ENCODE results near the gene LRP2.

Gene LRP2

GRCh38 chr2:169203952-169204351 lies 158.4 kb downstream of the LRP2 start:
- WGBS, 2 experiments (ENCODE audit: insufficient coverage in 2 of 2), result 93 to 100% methylated on average over 7 of the region's 8 CpGs
- Histone ChIP-seq H3K36me3 (ENCODE audit: control insufficient read depth, insufficient read depth, low read length) (no peaks in the 10 kb centered on the region), H3K9me3 (ENCODE audit: control insufficient read depth, low read length) (no peaks in the 10 kb centered on the region), H3K4me3 (ENCODE audit: extremely low read depth, insufficient read depth, low read length, poor library complexity, severe bottlenecking) (no peak overlapping the region), H3K27ac (ENCODE audit: low read depth, low read length, severe bottlenecking) (no peak overlapping the region), H3K4me1 (ENCODE audit: control insufficient read depth, insufficient read depth, low read length, poor library complexity, severe bottlenecking) (no peaks in the 10 kb centered on the region)

- Histone ChIP-seq H3K36me3 (ENCODE audit: control insufficient read depth, insufficient read depth, low read length) (no peaks in the 10 kb centered on the region), H3K4me3 (ENCODE audit: extremely low read depth, insufficient read depth, low read length, poor library complexity, severe bottlenecking) (no peak overlapping the region), H3K27ac (ENCODE audit: low read depth, low read length, severe bottlenecking) (no peak overlapping the region), H3K4me1 (ENCODE audit: control insufficient read depth, insufficient read depth, low read length, poor library complexity, severe bottlenecking) (no peaks in the 10 kb centered on the region), H3K9me3 (ENCODE audit: control insufficient read depth, low read length) (no peaks in the 10 kb centered on the region)
- WGBS, 2 experiments (ENCODE audit: insufficient coverage in 2 of 2), result no CpG with 5 or more reads among the region's 3 CpGs
Measured at GRCh38 chr2:169200756-169201155, 161.6 kb downstream of the LRP2 start.

- H3K4me1 ChIP-seq (ENCODE audit: control insufficient read depth, insufficient read depth, low read length, poor library complexity, severe bottlenecking), result no peaks in the 10 kb centered on the region
Measured at GRCh38 chr2:169193618-169194017, 168.7 kb downstream of the LRP2 start.

GRCh38 chr2:169190197-169190775 lies 172.0 kb downstream of the LRP2 start:
- 53 to 59% methylated on average over 5 of the region's 5 CpGs for WGBS, 2 experiments (ENCODE audit: insufficient coverage in 2 of 2)
- Histone ChIP-seq H3K4me1 (ENCODE audit: control insufficient read depth, insufficient read depth, low read length, poor library complexity, severe bottlenecking) (no peaks in the 10 kb centered on the region), H3K4me3 (ENCODE audit: extremely low read depth, insufficient read depth, low read length, poor library complexity, severe bottlenecking) (no peak overlapping the region), H3K9me3 (ENCODE audit: control insufficient read depth, low read length) (no peaks in the 10 kb centered on the region), H3K36me3 (ENCODE audit: control insufficient read depth, insufficient read depth, low read length) (no peaks in the 10 kb centered on the region), H3K27ac (ENCODE audit: low read depth, low read length, severe bottlenecking) (no peak overlapping the region)

More at GRCh38 chr2:169193618-169194017, 168.7 kb downstream of the LRP2 start:
- no peaks in the 10 kb centered on the region for H3K9me3 ChIP-seq (ENCODE audit: control insufficient read depth, low read length)
- H3K4me3 ChIP-seq (ENCODE audit: extremely low read depth, insufficient read depth, low read length, poor library complexity, severe bottlenecking), result no peak overlapping the region
- WGBS, 2 experiments (ENCODE audit: insufficient coverage in 2 of 2), result 71 to 94% methylated on average over 2 of the region's 5 CpGs
- no peak overlapping the region for H3K27ac ChIP-seq (ENCODE audit: low read depth, low read length, severe bottlenecking)
- no peaks in the 10 kb centered on the region for H3K36me3 ChIP-seq (ENCODE audit: control insufficient read depth, insufficient read depth, low read length)

- 93 to 94% methylated on average over 2 to 3 of the region's 3 CpGs for WGBS, 2 experiments (ENCODE audit: insufficient coverage in 2 of 2)
Measured at GRCh38 chr2:169189132-169189531, 173.2 kb downstream of the LRP2 start.

GRCh38 chr2:169185711-169186110 lies 176.6 kb downstream of the LRP2 start:
- Histone ChIP-seq H3K4me1 (ENCODE audit: control insufficient read depth, insufficient read depth, low read length, poor library complexity, severe bottlenecking) (no peaks in the 10 kb centered on the region), H3K36me3 (ENCODE audit: control insufficient read depth, insufficient read depth, low read length) (no peaks in the 10 kb centered on the region), H3K27ac (ENCODE audit: low read depth, low read length, severe bottlenecking) (no peak overlapping the region), H3K9me3 (ENCODE audit: control insufficient read depth, low read length) (no peaks in the 10 kb centered on the region), H3K4me3 (ENCODE audit: extremely low read depth, insufficient read depth, low read length, poor library complexity, severe bottlenecking) (no peak overlapping the region)
- WGBS, 2 experiments (ENCODE audit: insufficient coverage in 2 of 2), result 93 to 100% methylated on average over 5 to 7 of the region's 8 CpGs

More at GRCh38 chr2:169189132-169189531, 173.2 kb downstream of the LRP2 start:
- Histone ChIP-seq H3K4me3 (ENCODE audit: extremely low read depth, insufficient read depth, low read length, poor library complexity, severe bottlenecking) (no peak overlapping the region), H3K36me3 (ENCODE audit: control insufficient read depth, insufficient read depth, low read length) (no peaks in the 10 kb centered on the region), H3K9me3 (ENCODE audit: control insufficient read depth, low read length) (no peaks in the 10 kb centered on the region), H3K27ac (ENCODE audit: low read depth, low read length, severe bottlenecking) (no peak overlapping the region), H3K4me1 (ENCODE audit: control insufficient read depth, insufficient read depth, low read length, poor library complexity, severe bottlenecking) (no peaks in the 10 kb centered on the region)

- Histone ChIP-seq H3K4me1 (ENCODE audit: control insufficient read depth, insufficient read depth, low read length, poor library complexity, severe bottlenecking) (no peaks in the 10 kb centered on the region), H3K9me3 (ENCODE audit: control insufficient read depth, low read length) (no peaks in the 10 kb centered on the region), H3K4me3 (ENCODE audit: extremely low read depth, insufficient read depth, low read length, poor library complexity, severe bottlenecking) (no peak overlapping the region), H3K36me3 (ENCODE audit: control insufficient read depth, insufficient read depth, low read length) (no peaks in the 10 kb centered on the region), H3K27ac (ENCODE audit: low read depth, low read length, severe bottlenecking) (no peak overlapping the region)
- 100% methylated on average over 1 of the region's 3 CpGs; no CpG with 5 or more reads in 1 of the 2 experiments for WGBS, 2 experiments (ENCODE audit: insufficient coverage in 2 of 2)
Measured at GRCh38 chr2:169184074-169184473, 178.3 kb downstream of the LRP2 start.

GRCh38 chr2:169182573-169182972 lies 179.8 kb downstream of the LRP2 start:
- WGBS, 2 experiments (ENCODE audit: insufficient coverage in 2 of 2), result 100% methylated on average over 2 of the region's 2 CpGs; no CpG with 5 or more reads in 1 of the 2 experiments

GRCh38 chr2:169178804-169179390 lies 183.4 kb downstream of the LRP2 start:
- Histone ChIP-seq H3K4me1 (ENCODE audit: control insufficient read depth, insufficient read depth, low read length, poor library complexity, severe bottlenecking) (no peaks in the 10 kb centered on the region), H3K9me3 (ENCODE audit: control insufficient read depth, low read length) (no peaks in the 10 kb centered on the region), H3K27ac (ENCODE audit: low read depth, low read length, severe bottlenecking) (no peak overlapping the region), H3K36me3 (ENCODE audit: control insufficient read depth, insufficient read depth, low read length) (no peaks in the 10 kb centered on the region), H3K4me3 (ENCODE audit: extremely low read depth, insufficient read depth, low read length, poor library complexity, severe bottlenecking) (no peak overlapping the region)
- 100% methylated on average over 1 of the region's 1 CpG for WGBS, 2 experiments (ENCODE audit: insufficient coverage in 2 of 2)

More at GRCh38 chr2:169182573-169182972, 179.8 kb downstream of the LRP2 start:
- Histone ChIP-seq H3K4me3 (ENCODE audit: extremely low read depth, insufficient read depth, low read length, poor library complexity, severe bottlenecking) (no peak overlapping the region), H3K36me3 (ENCODE audit: control insufficient read depth, insufficient read depth, low read length) (no peaks in the 10 kb centered on the region), H3K27ac (ENCODE audit: low read depth, low read length, severe bottlenecking) (no peak overlapping the region), H3K4me1 (ENCODE audit: control insufficient read depth, insufficient read depth, low read length, poor library complexity, severe bottlenecking) (no peaks in the 10 kb centered on the region), H3K9me3 (ENCODE audit: control insufficient read depth, low read length) (no peaks in the 10 kb centered on the region)

- Histone ChIP-seq H3K36me3 (ENCODE audit: control insufficient read depth, insufficient read depth, low read length) (no peaks in the 10 kb centered on the region), H3K4me1 (ENCODE audit: control insufficient read depth, insufficient read depth, low read length, poor library complexity, severe bottlenecking) (no peaks in the 10 kb centered on the region), H3K9me3 (ENCODE audit: control insufficient read depth, low read length) (no peaks in the 10 kb centered on the region), H3K4me3 (ENCODE audit: extremely low read depth, insufficient read depth, low read length, poor library complexity, severe bottlenecking) (no peak overlapping the region), H3K27ac (ENCODE audit: low read depth, low read length, severe bottlenecking) (no peak overlapping the region)
- whole genome bisulfite sequencing, 2 experiments (ENCODE audit: insufficient coverage in 2 of 2), result 82 to 91% methylated on average over 3 to 4 of the region's 5 CpGs
Measured at GRCh38 chr2:169178364-169178763, 184.0 kb downstream of the LRP2 start.

- H3K36me3 ChIP-seq (ENCODE audit: control insufficient read depth, insufficient read depth, low read length), result no peaks in the 10 kb centered on the region
- WGBS, 2 experiments (ENCODE audit: insufficient coverage in 2 of 2), result 91 to 95% methylated on average over 7 to 9 of the region's 10 CpGs
Measured at GRCh38 chr2:169175112-169175511, 187.2 kb downstream of the LRP2 start.

More at GRCh38 chr2:169175112-169175511, 187.2 kb downstream of the LRP2 start:
- Histone ChIP-seq H3K9me3 (ENCODE audit: control insufficient read depth, low read length) (no peaks in the 10 kb centered on the region), H3K27ac (ENCODE audit: low read depth, low read length, severe bottlenecking) (no peak overlapping the region), H3K4me1 (ENCODE audit: control insufficient read depth, insufficient read depth, low read length, poor library complexity, severe bottlenecking) (peaks cover 7% of the 10 kb centered on the region), H3K4me3 (ENCODE audit: extremely low read depth, insufficient read depth, low read length, poor library complexity, severe bottlenecking) (no peak overlapping the region)
